Endodermal cell (in vitro differentiated cells): ENCODE data around the gene INPP5E. TPM values are rescaled to one million over a fixed set of nuclear protein-coding genes. Genes with fewer than 3 reads are reported as not detected.

Source experiments
- DNase-seq: peaks from one replicate; pipeline ENCODE4 v3.0.0-alpha.2; 2017
- H3K27ac ChIP-seq: 2 replicates; pipeline ENCODE4 v1.5.1; 2013; ENCODE audit warnings: mild to moderate bottlenecking, low read depth, low read length, moderate library complexity
- H3K27me3 ChIP-seq: 2 replicates; pipeline ENCODE4 v1.6.1; 2013; ENCODE audit warnings: mild to moderate bottlenecking, low read length, moderate library complexity; ENCODE audit not compliant: insufficient read depth, control insufficient read depth, poor library complexity, severe bottlenecking
- H3K36me3 ChIP-seq: 2 replicates; pipeline ENCODE4 v1.7.0; 2013; ENCODE audit warnings: mild to moderate bottlenecking, low read length, moderate library complexity; ENCODE audit not compliant: control insufficient read depth, insufficient read depth
- H3K4me1 ChIP-seq: one replicate; pipeline ENCODE4 v1.7.0; 2013; ENCODE audit warnings: low read length; ENCODE audit not compliant: control insufficient read depth, insufficient read depth
- H3K4me3 ChIP-seq: 2 replicates; pipeline ENCODE4 v1.5.1; 2013; ENCODE audit warnings: mild to moderate bottlenecking, low read length, moderate library complexity
- H3K9ac ChIP-seq: 2 replicates; pipeline ENCODE4 v1.6.1; 2013; ENCODE audit warnings: mild to moderate bottlenecking, low read length, moderate library complexity; ENCODE audit not compliant: poor library complexity, severe bottlenecking; ENCODE audit errors: extremely low read depth
- H3K9me3 ChIP-seq: 2 replicates; pipeline ENCODE4 v1.6.1; 2013; ENCODE audit warnings: mild to moderate bottlenecking, low read length, moderate library complexity; ENCODE audit not compliant: control insufficient read depth
- H3K27ac Mint-ChIP-seq: 2 replicates; pipeline ENCODE4 v1.8.0; 2020; ENCODE audit warnings: mixed read lengths
- H3K27me3 Mint-ChIP-seq: 2 replicates; pipeline ENCODE4 v1.8.0; 2021; ENCODE audit warnings: mild to moderate bottlenecking, mixed read lengths; ENCODE audit not compliant: insufficient read depth
- H3K36me3 Mint-ChIP-seq: 2 replicates; pipeline ENCODE4 v1.8.0; 2020; ENCODE audit warnings: low read depth, mixed read lengths
- H3K4me1 Mint-ChIP-seq: 2 replicates; pipeline ENCODE4 v1.8.0; 2020; ENCODE audit warnings: mixed read lengths
- H3K4me3 Mint-ChIP-seq: 2 replicates; pipeline ENCODE4 v1.8.0; 2020; ENCODE audit warnings: mild to moderate bottlenecking, moderate library complexity, mixed read lengths
- H3K9me3 Mint-ChIP-seq: 2 replicates; pipeline ENCODE4 v1.8.0; 2020; ENCODE audit warnings: mild to moderate bottlenecking, mixed read lengths
- WGBS, 2 experiments: methylation state at CpG; one replicate each; pipeline versions ENCODE4 v1.1.5 to v1.1.7; 2013; ENCODE audit warnings: missing lambda C conversion rate in 2 of 2, mixed read lengths in 1 of 2; ENCODE audit not compliant: insufficient coverage in 1 of 2, insufficient read length in 1 of 2; 5-methylcytosine and 5-hydroxymethylcytosine counted together
- total RNA-seq, 2 donors: library from RNA; stranded (reverse); fragmentation: NEBNext Ultra II Directional in 1 of 2; extraction: Animal tissue kit (Norgen Biotek cat#: 25700) in 1 of 2; gene quantifications; 2 replicates in 1 of 2; 3 replicates in 1 of 2; pipeline ENCODE4 v1.2.1, GENCODE V29; 2021
- TF ChIP-seq, protein P1 (sequence below): fragments of 200-600 bp; sonication (generic); conservative IDR thresholded peaks from 2 replicates; pipeline ENCODE4 v1.5.0; 2021; ENCODE audit warnings: antibody characterized with exemption, mild to moderate bottlenecking

Gene INPP5E
- total RNA-seq, 2 donors from 2014 or later: 30.8 to 34.7 TPM

GRCh38 chr9:136451221-136451877 is 11.7 kb upstream of the INPP5E start:
- WGBS, 2 experiments: 94 to 95% methylated on average over 15 to 26 of the region's 26 CpGs
- no peaks in the 10 kb centered on the region for H3K27me3 ChIP-seq
- no peak overlapping the region for H3K4me3 ChIP-seq
- no peaks in the 10 kb centered on the region for H3K9me3 ChIP-seq
- Mint-ChIP-seq H3K9me3 (no peaks in the 10 kb centered on the region), H3K4me3 (no peak overlapping the region), H3K4me1 (no peaks in the 10 kb centered on the region), H3K27ac (no peak overlapping the region), H3K36me3 (peaks cover 74% of the 10 kb centered on the region), H3K27me3 (no peaks in the 10 kb centered on the region)
- no peaks in the 10 kb centered on the region for H3K4me1 ChIP-seq
- peak; percentile 62 for DNase-seq
- peaks cover 85% of the 10 kb centered on the region for H3K36me3 ChIP-seq
- no peak overlapping the region for H3K9ac ChIP-seq
- no peak overlapping the region for H3K27ac ChIP-seq
- TF ChIP-seq, protein P1, sequence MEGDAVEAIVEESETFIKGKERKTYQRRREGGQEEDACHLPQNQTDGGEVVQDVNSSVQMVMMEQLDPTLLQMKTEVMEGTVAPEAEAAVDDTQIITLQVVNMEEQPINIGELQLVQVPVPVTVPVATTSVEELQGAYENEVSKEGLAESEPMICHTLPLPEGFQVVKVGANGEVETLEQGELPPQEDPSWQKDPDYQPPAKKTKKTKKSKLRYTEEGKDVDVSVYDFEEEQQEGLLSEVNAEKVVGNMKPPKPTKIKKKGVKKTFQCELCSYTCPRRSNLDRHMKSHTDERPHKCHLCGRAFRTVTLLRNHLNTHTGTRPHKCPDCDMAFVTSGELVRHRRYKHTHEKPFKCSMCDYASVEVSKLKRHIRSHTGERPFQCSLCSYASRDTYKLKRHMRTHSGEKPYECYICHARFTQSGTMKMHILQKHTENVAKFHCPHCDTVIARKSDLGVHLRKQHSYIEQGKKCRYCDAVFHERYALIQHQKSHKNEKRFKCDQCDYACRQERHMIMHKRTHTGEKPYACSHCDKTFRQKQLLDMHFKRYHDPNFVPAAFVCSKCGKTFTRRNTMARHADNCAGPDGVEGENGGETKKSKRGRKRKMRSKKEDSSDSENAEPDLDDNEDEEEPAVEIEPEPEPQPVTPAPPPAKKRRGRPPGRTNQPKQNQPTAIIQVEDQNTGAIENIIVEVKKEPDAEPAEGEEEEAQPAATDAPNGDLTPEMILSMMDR: peak; percentile 45

DNA sequence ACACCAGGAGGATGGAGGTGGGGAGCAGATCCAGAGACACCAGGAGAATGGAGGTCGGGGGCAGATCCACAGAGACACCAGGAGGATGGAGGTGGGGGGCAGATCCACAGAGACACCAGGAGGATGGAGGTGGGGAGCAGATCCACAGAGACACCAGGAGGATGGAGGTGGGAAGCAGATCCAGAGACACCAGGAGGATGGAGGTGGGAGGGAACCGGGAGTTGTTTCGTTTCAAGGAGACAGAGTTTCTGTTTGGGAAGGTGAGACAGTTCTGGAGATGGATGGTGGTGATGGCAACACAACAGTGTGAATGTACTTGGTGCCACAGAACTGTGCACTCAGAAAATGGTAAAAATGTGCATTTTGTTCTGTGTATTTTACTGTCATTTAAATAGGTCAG is 9.0 kb upstream of the INPP5E start:
- no peaks in the 10 kb centered on the region for H3K27me3 ChIP-seq
- no peaks in the 10 kb centered on the region for H3K4me1 ChIP-seq
- H3K36me3 Mint-ChIP-seq: peaks cover 74% of the 10 kb centered on the region
- no peak overlapping the region for H3K9ac ChIP-seq
- no peak overlapping the region for H3K27ac ChIP-seq
- TF ChIP-seq, protein P1: no peak
- peaks cover 85% of the 10 kb centered on the region for H3K36me3 ChIP-seq
- no peak for DNase-seq
- H3K27ac Mint-ChIP-seq: no peak overlapping the region
- H3K4me1 Mint-ChIP-seq: no peaks in the 10 kb centered on the region
- H3K27me3 Mint-ChIP-seq: no peaks in the 10 kb centered on the region
- no peak overlapping the region for H3K4me3 Mint-ChIP-seq
- H3K9me3 Mint-ChIP-seq: no peaks in the 10 kb centered on the region
- H3K4me3 ChIP-seq: no peak overlapping the region
- WGBS, 2 experiments: 92 to 100% methylated on average over 3 of the region's 3 CpGs
- no peaks in the 10 kb centered on the region for H3K9me3 ChIP-seq

DNA sequence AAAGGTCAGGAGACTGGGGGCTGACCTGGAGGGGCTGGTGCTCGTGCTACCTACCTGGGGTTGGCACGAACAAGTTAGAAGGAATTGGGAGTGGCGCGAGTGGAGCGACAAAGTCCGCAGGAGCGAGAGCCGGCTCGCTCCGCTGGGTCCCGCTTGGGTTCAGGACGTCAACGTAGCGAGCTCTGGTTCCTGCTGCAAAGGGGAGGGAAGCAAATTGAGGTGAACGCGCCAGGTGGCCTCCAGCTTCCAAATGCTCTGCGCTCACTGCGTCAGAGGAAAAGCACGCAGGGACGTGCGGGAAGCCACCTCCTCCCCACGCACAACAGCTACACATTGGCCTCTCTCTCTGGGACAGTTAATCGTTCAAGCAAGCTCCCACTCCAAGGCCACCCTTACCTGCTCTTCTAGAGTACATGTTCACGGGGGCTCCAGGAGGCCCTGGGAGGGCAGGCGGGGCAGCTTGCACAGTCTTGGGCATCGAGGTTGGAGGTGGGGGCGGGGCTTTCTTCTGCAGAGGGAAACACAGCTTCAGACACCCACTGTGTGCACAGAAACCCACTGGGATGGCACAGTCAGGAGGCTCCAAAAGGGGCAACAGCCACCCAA is 7.6 kb upstream of the INPP5E start:
- H3K27me3 ChIP-seq: no peaks in the 10 kb centered on the region
- H3K9me3 ChIP-seq: no peaks in the 10 kb centered on the region
- WGBS, 2 experiments: 96 to 99% methylated on average over 23 to 27 of the region's 27 CpGs
- TF ChIP-seq, protein P1: no peak
- H3K27ac Mint-ChIP-seq: peak overlapping the region; percentile 49
- no peak overlapping the region for H3K27ac ChIP-seq
- DNase-seq: no peak
- H3K9ac ChIP-seq: no peak overlapping the region
- H3K36me3 Mint-ChIP-seq: peaks cover 78% of the 10 kb centered on the region
- H3K4me3 Mint-ChIP-seq: no peak overlapping the region
- no peaks in the 10 kb centered on the region for H3K4me1 Mint-ChIP-seq
- no peaks in the 10 kb centered on the region for H3K27me3 Mint-ChIP-seq
- H3K9me3 Mint-ChIP-seq: no peaks in the 10 kb centered on the region
- peaks cover 82% of the 10 kb centered on the region for H3K36me3 ChIP-seq
- H3K4me1 ChIP-seq: no peaks in the 10 kb centered on the region
- H3K4me3 ChIP-seq: no peak overlapping the region
